HG02973 (cell line): ENCODE data around the gene F2.
"Not testable (repeated sequence)": the region's sequence is repeated elsewhere in the genome, so short reads cannot be mapped to it uniquely, and the experiment has no call there.

ENCODE experiments used
- ATAC-seq: cut with Tn5 transposase; IDR thresholded peaks from one replicate; pipeline ENCODE4 v1.9.1; 2021; ENCODE audit warnings: moderate library complexity; ENCODE audit not compliant: unreplicated experiment

F2 gene

DNA sequence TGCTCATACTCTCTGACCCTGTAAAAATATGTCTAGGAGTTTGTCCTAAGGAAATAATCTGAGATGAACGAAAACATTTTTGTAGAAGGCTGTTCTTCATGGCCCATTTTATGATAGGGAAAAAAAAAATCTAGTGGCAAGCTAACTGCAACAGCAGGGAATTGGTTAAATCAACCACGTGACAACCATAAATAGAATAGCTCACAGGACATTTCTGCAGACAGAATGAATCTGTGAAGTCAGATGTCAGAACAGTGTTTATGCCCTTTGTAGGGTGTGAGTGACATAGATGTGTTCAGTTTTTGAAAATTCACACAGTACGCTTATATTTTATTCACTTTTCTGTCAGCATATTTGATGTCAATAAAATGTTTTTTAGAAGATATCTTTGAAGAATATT, 34.6 kb upstream of the F2 start:
- ATAC-seq, result no peak

DNA sequence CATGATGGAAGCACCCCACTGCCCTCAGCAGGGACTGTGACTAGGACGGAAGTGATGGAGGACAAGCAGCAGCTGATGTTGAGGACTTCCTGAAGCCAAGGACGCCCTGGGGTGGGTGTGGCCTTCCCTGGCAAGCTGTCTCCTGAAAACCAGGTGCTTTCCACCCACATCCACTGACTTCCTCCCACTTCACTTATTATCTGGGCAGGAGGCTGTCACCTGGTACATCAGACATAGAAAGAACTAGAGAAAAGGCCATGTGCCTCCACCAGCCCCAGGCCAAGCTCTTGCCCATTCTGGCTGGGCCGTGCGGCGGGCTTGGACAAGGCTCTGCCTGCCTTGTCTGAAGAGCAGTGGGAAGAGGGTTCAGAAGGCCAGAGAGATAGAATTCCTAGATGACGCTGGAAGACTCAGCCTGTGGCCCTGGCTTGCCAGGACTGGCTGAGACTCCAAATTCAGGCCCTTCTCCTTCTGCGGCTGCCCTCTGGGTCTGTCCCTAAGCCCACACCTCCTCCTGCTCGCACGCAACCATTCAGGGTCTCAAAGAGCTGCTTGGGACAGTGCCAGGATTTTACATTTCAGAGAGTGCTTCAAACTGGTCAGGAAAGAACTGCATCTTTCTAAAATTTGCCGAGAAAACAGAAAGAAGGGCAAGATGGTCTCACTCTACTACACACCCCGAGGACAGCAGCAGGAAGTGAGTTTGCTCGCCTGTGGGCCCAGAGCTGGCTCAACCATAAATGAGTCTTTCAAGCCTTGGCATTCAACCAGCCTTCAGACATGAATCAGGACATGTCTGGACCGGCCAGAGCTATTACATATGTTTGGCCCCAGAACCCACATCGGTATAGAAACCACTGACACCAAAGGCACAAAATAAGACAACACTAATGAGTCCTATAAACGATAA, 31.9 kb upstream of the F2 start:
- ATAC-seq, result no peak

GRCh38 chr11:46690702-46691101, 28.3 kb upstream of the F2 start:
- ATAC-seq, result no peak

DNA sequence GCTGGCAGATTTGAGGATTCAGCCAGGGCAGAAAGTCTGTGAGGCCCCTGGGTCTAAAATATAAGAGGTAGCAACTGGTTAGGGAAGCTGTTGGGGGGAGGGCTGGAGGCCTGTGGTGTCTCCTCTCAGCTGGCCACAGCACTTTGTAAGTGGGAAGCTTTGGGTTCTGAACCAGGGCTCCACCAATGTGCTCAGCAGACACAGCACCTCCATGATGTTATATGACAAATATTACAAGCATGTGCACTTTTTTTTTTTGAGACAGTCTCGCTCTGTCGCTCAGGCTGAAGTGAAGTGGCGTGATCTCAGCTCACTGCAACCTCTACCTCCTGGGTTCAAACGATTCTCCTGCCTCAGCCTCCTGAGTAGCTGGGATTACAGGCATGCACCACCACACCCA, 26.6 kb upstream of the F2 start:
- ATAC-seq, result no peak

- ATAC-seq, result no peak
Measured at GRCh38 chr11:46693597-46694012, 25.4 kb upstream of the F2 start.

DNA sequence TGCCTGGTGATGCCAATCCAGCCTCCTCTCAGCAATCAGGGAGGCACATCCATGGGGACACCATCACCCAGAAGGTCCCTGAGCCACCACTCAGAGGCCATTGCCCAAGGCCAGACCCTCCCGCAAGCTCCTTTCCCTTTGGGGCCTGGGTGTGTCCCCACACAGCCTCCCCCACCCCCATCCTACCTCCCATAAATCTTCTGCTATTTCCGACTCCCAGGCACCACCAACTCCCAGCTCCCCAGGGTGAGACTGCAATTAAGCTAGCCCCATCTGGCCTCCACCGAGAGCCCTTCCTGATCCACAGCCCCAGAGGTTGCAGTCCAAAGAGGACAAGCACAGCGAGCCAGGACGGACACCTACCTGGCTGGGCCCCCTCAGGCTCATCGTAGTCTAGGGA, 24.9 kb upstream of the F2 start:
- ATAC-seq, result no peak

- no peak for ATAC-seq
Measured at GRCh38 chr11:46694607-46695006, 24.4 kb upstream of the F2 start.

DNA sequence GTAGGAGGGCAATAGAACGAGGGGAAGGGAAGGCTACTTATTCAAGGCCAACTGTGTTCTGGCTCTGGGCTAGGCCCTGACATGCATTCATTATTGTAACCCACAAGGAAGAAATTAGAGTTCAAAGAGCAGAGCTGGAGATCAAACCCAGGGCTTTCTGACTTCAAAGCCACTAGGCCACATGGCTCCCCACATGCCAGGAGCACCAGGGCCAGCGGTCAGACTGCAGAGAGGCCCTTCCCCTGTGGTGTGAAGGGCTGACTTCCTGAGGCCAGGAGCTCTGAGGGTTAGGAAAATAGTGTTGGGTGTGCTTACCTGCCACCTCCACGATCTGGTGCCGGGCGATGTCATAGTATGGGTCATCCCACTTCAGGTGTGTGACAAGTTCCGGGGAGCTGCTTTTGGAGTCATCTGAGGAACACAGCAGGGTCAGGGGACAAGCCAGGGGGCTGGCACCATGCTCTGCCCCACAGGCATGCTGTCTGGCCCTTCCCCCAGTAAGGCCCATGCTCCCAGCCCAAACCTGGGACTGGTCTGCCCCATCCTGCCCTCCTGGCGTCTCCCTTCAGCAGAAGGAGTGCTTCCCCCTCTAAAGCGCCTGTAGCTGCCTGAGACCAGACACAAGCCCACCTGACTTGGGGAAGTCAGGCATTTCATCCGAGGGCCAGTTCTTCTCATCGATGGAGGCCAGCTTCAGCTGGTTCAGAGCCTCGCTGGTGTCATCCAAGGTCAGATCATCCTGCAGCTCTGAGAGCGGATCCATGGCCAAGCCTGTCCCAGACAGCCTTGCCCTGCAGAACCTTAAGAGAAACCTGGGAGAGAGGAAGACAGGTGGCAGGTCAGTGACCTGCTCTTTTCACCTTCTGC, 23.4 kb upstream of the F2 start:
- no peak for ATAC-seq

GRCh38 chr11:46696212-46696558, 22.8 kb upstream of the F2 start:
- no peak for ATAC-seq

- ATAC-seq, result no peak
Measured at GRCh38 chr11:46697303-46697702, 21.7 kb upstream of the F2 start.

DNA sequence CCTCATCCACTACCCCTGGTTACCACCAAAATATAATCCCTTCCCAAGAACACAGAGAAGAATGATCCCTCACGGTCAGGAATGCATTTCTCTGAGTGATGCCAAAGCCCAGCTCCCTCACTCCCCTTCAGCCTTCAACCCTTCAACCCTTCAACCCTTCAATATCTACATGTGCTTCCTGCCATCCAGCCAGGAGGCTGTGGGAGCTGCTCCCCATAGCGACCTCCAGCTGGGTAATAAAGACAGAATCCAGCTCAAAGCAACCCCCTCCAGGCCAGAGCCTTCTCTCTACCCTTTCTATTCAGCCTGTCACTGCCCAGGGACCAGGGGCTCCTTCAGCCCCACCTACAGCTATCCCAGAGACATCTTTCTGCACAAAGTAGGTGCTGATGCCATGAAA, 21.3 kb upstream of the F2 start:
- no peak for ATAC-seq

- ATAC-seq, result no peak
Measured at GRCh38 chr11:46698597-46698996, 20.4 kb upstream of the F2 start.

GRCh38 chr11:46700241-46701077, 18.6 kb upstream of the F2 start, which contains the start of the genes ARHGAP1 and ZNF408:
Gene ARHGAP1 (minus strand): TSS chr11:46700619. CDS start chr11:46696107, 4,512 bp downstream.
Gene ZNF408 (plus strand): TSS chr11:46701031. CDS start chr11:46701048, 17 bp downstream.
- ATAC-seq, result peak; percentile 87

- no peak for ATAC-seq
Measured at GRCh38 chr11:46701078-46701654, 17.8 kb upstream of the F2 start.

DNA sequence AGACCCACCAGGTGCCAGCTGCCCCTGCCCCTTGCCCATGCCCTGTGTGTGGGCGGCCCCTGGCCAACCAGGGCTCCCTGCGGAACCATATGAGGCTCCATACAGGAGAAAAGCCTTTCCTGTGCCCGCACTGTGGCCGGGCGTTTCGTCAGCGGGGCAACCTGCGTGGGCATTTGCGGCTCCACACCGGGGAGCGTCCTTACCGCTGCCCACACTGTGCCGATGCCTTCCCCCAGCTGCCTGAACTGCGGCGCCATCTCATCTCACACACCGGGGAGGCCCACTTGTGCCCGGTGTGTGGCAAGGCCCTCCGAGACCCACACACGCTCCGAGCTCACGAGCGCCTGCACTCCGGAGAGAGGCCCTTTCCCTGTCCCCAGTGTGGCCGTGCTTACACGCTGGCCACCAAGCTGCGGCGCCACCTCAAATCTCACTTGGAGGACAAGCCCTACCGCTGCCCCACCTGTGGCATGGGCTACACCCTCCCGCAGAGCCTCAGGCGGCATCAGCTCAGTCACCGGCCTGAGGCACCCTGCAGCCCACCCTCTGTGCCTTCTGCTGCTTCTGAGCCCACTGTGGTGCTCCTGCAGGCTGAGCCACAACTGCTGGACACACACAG, 13.8 kb upstream of the F2 start:
- ATAC-seq, result no peak

- ATAC-seq, result no peak
Measured at GRCh38 chr11:46706886-46707285, 12.1 kb upstream of the F2 start.

DNA sequence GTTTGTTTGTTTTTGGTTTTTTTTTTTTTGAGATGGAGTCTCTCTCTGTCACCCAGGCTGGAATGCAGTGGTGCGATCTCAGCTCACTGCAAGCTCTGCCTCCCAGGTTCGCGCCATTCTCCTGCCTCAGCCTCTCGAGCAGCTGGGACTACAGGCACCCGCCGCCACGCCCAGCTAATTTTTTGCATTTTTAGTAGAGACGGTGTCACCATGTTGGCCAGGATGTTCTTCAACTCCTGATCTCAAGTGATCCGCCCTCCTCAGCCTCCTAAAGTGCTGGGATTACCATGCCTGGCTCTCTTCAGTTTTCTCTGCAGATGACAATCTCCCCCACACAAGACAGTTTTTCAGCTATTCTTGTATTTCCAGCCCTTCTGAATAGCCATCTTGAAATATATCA, 9.7 kb upstream of the F2 start:
- ATAC-seq, result not testable (repeated sequence)

GRCh38 chr11:46710821-46711269, 8.2 kb upstream of the F2 start:
- no peak for ATAC-seq

DNA sequence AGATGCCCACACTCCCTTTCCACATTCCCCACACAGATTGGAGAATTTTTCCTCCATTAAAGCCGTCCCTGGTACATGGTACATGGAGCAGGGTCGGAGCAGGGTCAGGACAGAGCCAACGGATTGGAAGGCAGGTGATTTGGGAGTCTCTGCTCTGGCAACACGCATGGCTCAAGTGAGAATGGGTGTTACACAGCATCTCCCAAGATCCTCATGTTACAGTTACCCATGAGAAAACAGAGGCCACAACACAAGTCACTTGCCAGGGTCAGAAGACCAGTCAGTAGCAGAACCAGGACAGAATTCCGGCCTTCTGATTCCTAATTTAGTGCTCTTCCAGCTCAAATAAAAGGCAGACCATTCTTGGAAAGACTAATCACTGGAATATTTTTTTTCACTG, 7.7 kb upstream of the F2 start:
- no peak for ATAC-seq
